GM12878 (cell line): Measurements from ENCODE around the gene JPH4. TPM values are rescaled to one million over a fixed set of nuclear protein-coding genes. Genes with fewer than 3 reads are reported as not detected.

Experiments used
- ATAC-seq: fragments of 200-7000 bp; cut with Tn5 transposase; 3 replicates; pipeline ENCODE4 v1.9.1; 2020; ENCODE audit warnings: mild to moderate bottlenecking, moderate library complexity
- BruUV-seq: library from RNA; stranded (reverse); fragments of 400-500 nt; replicated peaks from 2 replicates; lab custom pipeline; 2021; lab: Mats Ljungman, UMichigan
- CTCF ChIA-PET: fragments of 300-600 bp; sonication (Branson Sonifier 250); formaldehyde crosslinking; extraction: SDS; loops from one replicate; lab custom pipeline; 2021; ENCODE audit warnings: inconsistent platforms; lab: Yijun Ruan, JAX
- POLR2A ChIA-PET: fragments of 350-600 bp; formaldehyde crosslinking; extraction: SDS; loops from one replicate; lab custom pipeline; 2021; ENCODE audit warnings: inconsistent platforms; lab: Charles Lee
- RAD21 ChIA-PET: fragments of 300-600 bp; sonication (Branson Sonifier 250); formaldehyde crosslinking; loops from one replicate; lab custom pipeline; 2023; ENCODE audit warnings: antibody characterized with exemption; ENCODE audit not compliant: unreplicated experiment; lab: Charles Lee
- SMC1A ChIA-PET: fragments of 300-600 bp; sonication (Branson Sonifier 250); formaldehyde crosslinking; loops from one replicate; lab custom pipeline; 2023; ENCODE audit not compliant: unreplicated experiment, uncharacterized antibody; lab: Charles Lee
- DNase-seq: peaks from one replicate; pipeline ENCODE4 v3.0.0-alpha.2; 2011; ENCODE audit warnings: low read depth, low spot score
- FAIRE-seq: peaks from 3 replicates; lab custom pipeline; 2011; peaks lifted over from hg19 to GRCh38; lab: Jason Lieb, UNC
- H2AFZ ChIP-seq: 2 replicates; pipeline ENCODE4 v1.6.0; 2011; ENCODE audit warnings: low read depth, low read length, control low read depth; ENCODE audit not compliant: control insufficient read depth
- H3K27ac ChIP-seq: 2 replicates; pipeline ENCODE4 v1.5.1; 2011; ENCODE audit warnings: control low read depth; ENCODE audit not compliant: control insufficient read depth, insufficient read depth
- H3K27me3 ChIP-seq, 2 experiments: replicated peaks in 1 of 2; 2 replicates each; pipeline versions ENCODE4 v1.6.0 to v1.6.1; 2011; ENCODE audit warnings: low read length in 1 of 2; ENCODE audit not compliant: control insufficient read depth in 2 of 2, insufficient read depth in 2 of 2
- H3K36me3 ChIP-seq, 2 experiments: 2 replicates each; pipeline ENCODE4 v1.5.1; 2011; ENCODE audit warnings: low read length in 1 of 2; ENCODE audit not compliant: control insufficient read depth in 2 of 2, insufficient read depth in 2 of 2
- H3K4me1 ChIP-seq: 2 replicates; pipeline ENCODE4 v1.6.1; 2011; ENCODE audit warnings: mild to moderate bottlenecking, low read length, moderate library complexity, mixed read lengths; ENCODE audit not compliant: control insufficient read depth, insufficient read depth
- H3K4me2 ChIP-seq: 2 replicates; pipeline ENCODE4 v1.6.0; 2011; ENCODE audit warnings: control low read depth; ENCODE audit not compliant: control insufficient read depth, insufficient read depth
- H3K4me3 ChIP-seq: fragments of 200-600 bp; sonication (generic); 2 replicates; pipeline ENCODE4 v1.5.1; 2016
- H3K79me2 ChIP-seq: 2 replicates; pipeline ENCODE4 v1.6.0; 2011; ENCODE audit warnings: low read length; ENCODE audit not compliant: control insufficient read depth, insufficient read depth
- H3K9ac ChIP-seq: 2 replicates; pipeline ENCODE4 v1.8.0; 2011; ENCODE audit warnings: low read length, control low read depth, mixed read lengths; ENCODE audit not compliant: control insufficient read depth, insufficient read depth
- H3K9me3 ChIP-seq: replicated peaks from 3 replicates; pipeline ENCODE4 v1.5.1; 2011; ENCODE audit warnings: mild to moderate bottlenecking, low read length; ENCODE audit not compliant: control insufficient read depth, insufficient read depth
- H4K20me1 ChIP-seq: 2 replicates; pipeline ENCODE4 v1.6.0; 2011; ENCODE audit not compliant: control insufficient read depth, insufficient read depth
- DPF2 ChIP-seq: fragments of 450-650 bp; IDR thresholded peaks from 2 replicates; pipeline ENCODE4 v1.6.1; 2017; ENCODE audit warnings: mild to moderate bottlenecking
- E2F8 ChIP-seq: fragments of 450-650 bp; IDR thresholded peaks from 2 replicates; pipeline ENCODE4 v1.6.1; 2018; ENCODE audit warnings: mild to moderate bottlenecking, low read depth, moderate library complexity; ENCODE audit not compliant: partially characterized antibody
- EZH2 ChIP-seq: IDR thresholded peaks from 2 replicates; pipeline ENCODE4 v1.6.1; 2012; ENCODE audit warnings: low read depth, mild to moderate bottlenecking, control low read depth, inconsistent platforms, low read length, borderline replicate concordance; ENCODE audit not compliant: control insufficient read depth
- FOS ChIP-seq: IDR thresholded peaks from 3 replicates; pipeline ENCODE4 v1.6.1; 2011; ENCODE audit warnings: borderline replicate concordance; ENCODE audit not compliant: insufficient read length; ENCODE audit errors: extremely low read depth
- IRF3 ChIP-seq: fragments of 450-650 bp; IDR thresholded peaks from 2 replicates; pipeline ENCODE4 v1.6.1; 2014; ENCODE audit warnings: mild to moderate bottlenecking
- MYC ChIP-seq: IDR thresholded peaks from 2 replicates; pipeline ENCODE4 v1.6.1; 2011; ENCODE audit warnings: mild to moderate bottlenecking, low read length, moderate library complexity, inconsistent platforms; ENCODE audit not compliant: insufficient read depth, insufficient replicate concordance, insufficient read length, severe bottlenecking
- NBN ChIP-seq: fragments of 450-650 bp; IDR thresholded peaks from 2 replicates; pipeline ENCODE4 v1.6.1; 2016
- PML ChIP-seq: IDR thresholded peaks from 2 replicates; pipeline ENCODE4 v1.6.1; 2012; ENCODE audit warnings: low read length, inconsistent platforms
- POLR2AphosphoS2 ChIP-seq: IDR thresholded peaks from 2 replicates; pipeline ENCODE4 v1.6.1; 2011; ENCODE audit warnings: low read depth, mild to moderate bottlenecking, low read length, improper control_type of control experiment, moderate library complexity
- SIX5 ChIP-seq: IDR thresholded peaks from 2 replicates; pipeline ENCODE4 v1.6.1; 2011; ENCODE audit warnings: mild to moderate bottlenecking, low read depth, low read length, moderate library complexity; ENCODE audit not compliant: severe bottlenecking
- SREBF2 ChIP-seq: IDR thresholded peaks from 2 replicates; pipeline ENCODE4 v1.6.1; 2012; ENCODE audit warnings: mild to moderate bottlenecking, low read length
- YY1 ChIP-seq: IDR thresholded peaks from 2 replicates; pipeline ENCODE4 v1.6.1; 2011; ENCODE audit warnings: low read depth, mild to moderate bottlenecking, low read length
- ZBED1 ChIP-seq: IDR thresholded peaks from 2 replicates; pipeline ENCODE4 v1.6.1; 2016; ENCODE audit warnings: borderline replicate concordance
- ZNF384 ChIP-seq: IDR thresholded peaks from 2 replicates; pipeline ENCODE4 v1.6.1; 2012; ENCODE audit warnings: low read depth, mild to moderate bottlenecking, low read length, improper control_type of control experiment, borderline replicate concordance
- ZSCAN29 ChIP-seq: fragments of 450-650 bp; IDR thresholded peaks from 2 replicates; pipeline ENCODE4 v1.6.1; 2017; ENCODE audit warnings: mild to moderate bottlenecking, moderate library complexity
- ZZZ3 ChIP-seq: IDR thresholded peaks from 2 replicates; pipeline ENCODE4 v1.6.1; 2011; ENCODE audit warnings: low read depth; ENCODE audit not compliant: control insufficient read depth, insufficient read length
- WGBS: methylation state at CpG from one replicate; pipeline ENCODE4 v1.1.6; 2016; ENCODE audit warnings: low lambda C conversion rate; ENCODE audit not compliant: insufficient replicate concordance, insufficient coverage; ENCODE audit errors: missing lambda C conversion rate; 5-methylcytosine and 5-hydroxymethylcytosine counted together
- in situ Hi-C: fragments of 300-500 bp; cut with MboI; formaldehyde crosslinking; loops from 9 replicates; pipeline ENCODE4 v1.14.3; 2018; ENCODE audit warnings: mixed read lengths
- intact Hi-C: fragments of 100-400 bp; cut with micrococcal nuclease; formaldehyde crosslinking; loops from one replicate; pipeline ENCODE4 v1.14.2; 2022; ENCODE audit not compliant: unreplicated experiment
- polyA plus RNA-seq, 11 experiments: library from polyadenylated mRNA; depleted of rRNA in 4 of 11; unstranded in 6 of 11; stranded (reverse) in 5 of 11; fragments of >200 nt; fragmentation: Nextera tagmentation in 4 of 11; fragmentation: Illumina TruSeq in 1 of 11; extraction: Ambion mirVana in 4 of 11; extraction: Trizol in 1 of 11; gene quantifications; 1 replicate in 1 of 11; 2 replicates in 10 of 11; pipeline versions ENCODE4 v1.2.1 to v1.2.3, GENCODE V29; 2011 to 2016; ENCODE audit warnings: inconsistent platforms in 2 of 11, missing spikeins in 2 of 11, low read depth in 1 of 11
- total RNA-seq, 4 experiments: library from RNA; depleted of rRNA in 3 of 4; stranded (reverse); fragments of >200 nt in 3 of 4; fragmentation: Illumina TruSeq in 1 of 4; extraction: Trizol in 1 of 4; gene quantifications; 2 replicates each; pipeline versions ENCODE4 v1.2.1 to v1.2.3, GENCODE V29; 2013 to 2021

JPH4 gene
- total and polyA plus RNA-seq, 10 of the 15 experiments (the other 5 are each of a cell fraction or from before 2014, with no cell fraction given), result 0.48 to 10.3 (median 3.8) TPM

DNA sequence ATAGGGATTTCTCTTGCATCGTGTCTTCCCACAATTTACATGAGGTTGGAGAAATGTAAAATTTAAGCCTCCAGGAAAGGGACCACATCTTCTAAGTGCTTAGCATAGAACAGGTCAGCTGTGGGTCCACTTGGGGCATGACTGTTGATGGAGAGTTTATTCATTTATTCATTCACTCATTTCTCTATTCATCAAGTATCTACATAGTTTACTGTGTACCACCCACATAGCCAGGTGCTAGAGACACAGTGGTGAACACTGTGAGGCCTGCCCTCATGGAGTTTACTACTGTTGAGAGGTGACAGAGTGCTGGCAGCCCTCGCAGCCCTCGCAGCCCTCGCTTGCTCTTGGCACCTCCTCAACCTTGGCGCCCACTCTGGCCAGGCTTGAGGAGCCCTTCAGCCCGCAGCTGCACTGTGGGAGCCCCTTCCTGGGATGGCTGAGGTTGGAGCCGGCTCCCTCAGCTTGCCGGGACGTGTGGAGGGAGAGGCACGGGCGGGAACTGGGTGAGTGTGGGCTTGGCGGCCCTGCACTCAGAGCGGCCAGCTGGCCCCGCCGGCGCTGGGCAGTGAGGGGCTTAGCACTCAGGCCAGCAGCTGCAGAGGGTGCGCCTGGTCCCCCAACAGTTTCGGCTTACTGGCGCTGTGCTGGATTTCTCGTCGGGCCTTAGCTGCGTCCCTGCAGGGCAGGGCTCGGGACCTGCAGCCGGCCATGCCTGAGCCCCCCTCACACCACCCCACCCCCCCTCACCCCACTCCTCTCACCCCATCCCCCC, 1.7 kb upstream of the JPH4 start:
- in situ Hi-C loops (no loop called here), intact Hi-C loops (loop anchor here (10.0 kb wide), 1 partner anchor 444 kb away; no protein-coding TSS in a partner anchor)
- H2AFZ ChIP-seq, result no peak overlapping the region
- ChIA-PET POLR2A (no interaction called here), RAD21 (interaction anchor here (0.9 kb wide), 1 partner anchor 27 kb away, joined by 3 read pairs; no protein-coding TSS in a partner anchor), SMC1A (interaction anchor here (2.1 kb wide), 1 partner anchor 8 kb away, joined by 9 read pairs; no protein-coding TSS in a partner anchor), CTCF (interaction anchor here (1.1 kb wide), 1 partner anchor 86 kb away, joined by 3 read pairs; no protein-coding TSS in a partner anchor)
- no peak overlapping the region for H3K9ac ChIP-seq
- no TSS peak for BruUV-seq
- no peaks in the 10 kb centered on the region for H3K36me3 ChIP-seq
- peaks cover 2% of the 10 kb centered on the region; the same call in 1 of the 2 replicates for H3K4me1 ChIP-seq
- ATAC-seq (no peak), FAIRE-seq (no peak), DNase-seq (no peak)
- TF ChIP-seq E2F8 (no peak), PML (no peak), ZBED1 (no peak), POLR2AphosphoS2 (no peak), FOS (no peak), IRF3 (no peak), ZSCAN29 (no peak), NBN (no peak), MYC (no peak), EZH2 (no peak), YY1 (no peak), ZNF384 (no peak), DPF2 (no peak), ZZZ3 (no peak), SREBF2 (no peak), SIX5 (no peak)
- H3K27me3 ChIP-seq, result peaks cover 2% of the 10 kb centered on the region in 2 experiments; a peak in 2 of 4 replicates
- no peak overlapping the region for H3K4me3 ChIP-seq
- H3K9me3 ChIP-seq, result no peaks in the 10 kb centered on the region
- 82% methylated on average over 18 of the region's 24 CpGs for WGBS
- no peak overlapping the region for H3K4me2 ChIP-seq
- H3K79me2 ChIP-seq, result no peaks in the 10 kb centered on the region
- no peaks in the 10 kb centered on the region for H4K20me1 ChIP-seq
- no peak overlapping the region for H3K27ac ChIP-seq
